CD8-positive, alpha-beta memory T cell (primary cell): ENCODE data around the gene SLC27A5. TPM values are rescaled to one million over a fixed set of nuclear protein-coding genes. Genes with fewer than 3 reads are reported as not detected.
A peak's percentile ranks its signal among the peaks of the same experiment; 100 is the strongest.

Source experiments
- CTCF ChIA-PET: fragments of 350-600 bp; sonication (Branson Sonifier 250); formaldehyde crosslinking; loops from one replicate; lab custom pipeline; 2021; ENCODE audit warnings: antibody characterized with exemption; lab: Charles Lee
- POLR2A ChIA-PET: fragments of 350-600 bp; sonication (Branson Sonifier 250); formaldehyde crosslinking; loops from one replicate; lab custom pipeline; 2021; ENCODE audit warnings: antibody characterized with exemption; lab: Charles Lee
- DNase-seq, 5 donors: peaks; one replicate each; pipeline versions ENCODE4 v3.0.0 to v3.0.0-alpha.2; 2020 to 2022; ENCODE audit warnings: mixed read lengths in 1 of 5
- H3K27ac ChIP-seq: one replicate; pipeline ENCODE4 v1.7.0; 2013; ENCODE audit warnings: low read depth, mild to moderate bottlenecking, low read length, moderate library complexity
- H3K27me3 ChIP-seq: 2 replicates; pipeline ENCODE4 v1.7.0; 2013; ENCODE audit warnings: low read length, mild to moderate bottlenecking; ENCODE audit not compliant: insufficient read depth, poor library complexity, severe bottlenecking
- H3K36me3 ChIP-seq: 2 replicates; pipeline ENCODE4 v1.7.0; 2013; ENCODE audit warnings: mild to moderate bottlenecking, low read length, moderate library complexity; ENCODE audit not compliant: insufficient read depth
- H3K4me1 ChIP-seq: 2 replicates; pipeline ENCODE4 v1.7.0; 2013; ENCODE audit warnings: mild to moderate bottlenecking, low read length, moderate library complexity; ENCODE audit not compliant: insufficient read depth
- H3K4me3 ChIP-seq: 2 replicates; pipeline ENCODE4 v1.7.0; 2013; ENCODE audit warnings: mild to moderate bottlenecking, low read length
- H3K9me3 ChIP-seq: 2 replicates; pipeline ENCODE4 v1.7.0; 2013; ENCODE audit warnings: mild to moderate bottlenecking, low read length
- H3K27ac Mint-ChIP-seq, 8 donors: one replicate each; pipeline ENCODE4 v1.8.0; 2020 to 2021; ENCODE audit warnings: mixed read lengths in 8 of 8, mild to moderate bottlenecking in 6 of 8, inconsistent platforms in 3 of 8, moderate library complexity in 3 of 8
- H3K27me3 Mint-ChIP-seq, 2 donors: one replicate each; pipeline ENCODE4 v1.8.0; 2020 to 2021; ENCODE audit warnings: mixed read lengths in 2 of 2, mild to moderate bottlenecking in 1 of 2, moderate library complexity in 1 of 2
- H3K36me3 Mint-ChIP-seq, 3 donors: one replicate each; pipeline ENCODE4 v1.8.0; 2020 to 2021; ENCODE audit warnings: mixed read lengths in 3 of 3, inconsistent platforms in 1 of 3, mild to moderate bottlenecking in 1 of 3
- H3K4me1 Mint-ChIP-seq, 3 donors: one replicate each; pipeline ENCODE4 v1.8.0; 2020 to 2021; ENCODE audit warnings: mixed read lengths in 3 of 3, inconsistent platforms in 1 of 3, mild to moderate bottlenecking in 1 of 3
- H3K4me3 Mint-ChIP-seq, 7 donors: one replicate each; pipeline ENCODE4 v1.8.0; 2020 to 2021; ENCODE audit warnings: mixed read lengths in 7 of 7, mild to moderate bottlenecking in 6 of 7, moderate library complexity in 4 of 7, inconsistent platforms in 2 of 7
- H3K9me3 Mint-ChIP-seq, 5 donors: one replicate each; pipeline ENCODE4 v1.8.0; 2020 to 2022; ENCODE audit warnings: mixed read lengths in 5 of 5, mild to moderate bottlenecking in 3 of 5, moderate library complexity in 2 of 5, inconsistent platforms in 1 of 5
- polyA plus RNA-seq: library from polyadenylated mRNA; unstranded; fragments of 300-500 nt; fragmentation: Illumina TruSeq; gene quantifications from one replicate; pipeline ENCODE4 v1.2.3, GENCODE V29; 2021
- total RNA-seq, 2 experiments: library from RNA; stranded (reverse); gene quantifications; one replicate each; pipeline ENCODE4 v1.2.3, GENCODE V29; 2021

The SLC27A5 gene
- 10 to 100 TPM; 16.1 to 19.1 TPM for total RNA-seq
- 25.9 TPM for polyA plus RNA-seq

GRCh38 chr19:58511353-58512208 is at the start of gene SLC27A5:
SLC27A5 (minus strand) TSS chr19:58511992; CDS start chr19:58511955, 37 bp downstream.
- Histone ChIP-seq H3K4me3 (no peak within 1 kb of the TSS), H3K27me3 (no peaks in the 10 kb centered on the region), H3K36me3 (peaks cover 6% of the 10 kb centered on the region), H3K4me1 (peaks cover 11% of the 10 kb centered on the region), H3K27ac (no peak within 1 kb of the TSS), H3K9me3 (no peaks in the 10 kb centered on the region)
- Mint-ChIP-seq H3K4me1 (peaks cover 13 to 25% (median 15%) of the 10 kb centered on the region in 3 donors), H3K27me3 (peaks cover 0 to 1% of the 10 kb centered on the region in 2 donors), H3K36me3 (peaks cover 4 to 15% (median 4%) of the 10 kb centered on the region in 3 donors), H3K4me3 (no peak within 1 kb of the TSS), H3K9me3 (peaks cover 4 to 12% (median 10%) of the 10 kb centered on the region in 5 donors), H3K27ac (peak within 1 kb of the TSS in 2 of 8 donors; percentile 47 to 84)
- DNase-seq, result no peak
- CTCF ChIA-PET, result no interaction called here
- POLR2A ChIA-PET, result no interaction called here

- Mint-ChIP-seq H3K4me1 (peaks cover 55 to 78% (median 60%) of the 10 kb centered on the region in 3 donors), H3K27me3 (no peaks in the 10 kb centered on the region), H3K36me3 (peaks cover 0 to 29% (median 3%) of the 10 kb centered on the region in 3 donors), H3K4me3 (peak overlapping the region; percentile 50 to 100 (median 89)), H3K27ac (peak overlapping the region in 5 of 8 donors; percentile 73 to 100 (median 98)), H3K9me3 (no peaks in the 10 kb centered on the region)
- Histone ChIP-seq H3K36me3 (peaks cover 12% of the 10 kb centered on the region), H3K27me3 (no peaks in the 10 kb centered on the region), H3K9me3 (no peaks in the 10 kb centered on the region), H3K27ac (no peak overlapping the region), H3K4me3 (no peak overlapping the region), H3K4me1 (peaks cover 53% of the 10 kb centered on the region)
- CTCF ChIA-PET, result interaction anchor here (1.0 to 2.6 kb wide), 4 partner anchors 9 to 47 kb away, joined by 3 to 12 read pairs (median 7); partner anchors contain the start of gene ZBTB45
- no peak for DNase-seq
- POLR2A ChIA-PET, result interaction anchor here (0.8 to 4.0 kb wide), 3 partner anchors 11 to 41 kb away, joined by 3 to 17 read pairs (median 6); partner anchors contain the start of genes TRIM28 and ZBTB45
Measured at GRCh38 chr19:58560921-58561320, 49.1 kb upstream of the SLC27A5 start.

- Histone ChIP-seq H3K4me1 (peaks cover 58% of the 10 kb centered on the region), H3K27me3 (no peaks in the 10 kb centered on the region), H3K27ac (peak overlapping the region; percentile 99), H3K4me3 (peak overlapping the region; percentile 100), H3K36me3 (peaks cover 12% of the 10 kb centered on the region), H3K9me3 (no peaks in the 10 kb centered on the region)
- H3K9me3 Mint-ChIP-seq, result no peaks in the 10 kb centered on the region
- ChIA-PET CTCF (interaction anchor here (1.2 to 2.5 kb wide), 2 partner anchors 9 to 40 kb away, joined by 3 to 10 read pairs; partner anchors contain the start of gene ZBTB45), POLR2A (interaction anchor here (0.8 to 4.0 kb wide), 3 partner anchors 12 to 40 kb away, joined by 3 to 17 read pairs (median 6); partner anchors contain the start of genes TRIM28 and ZBTB45)
- H3K4me3 Mint-ChIP-seq, result peak overlapping the region; percentile 93 to 100 (median 97)
- no peak for DNase-seq
- H3K27me3 Mint-ChIP-seq, result no peaks in the 10 kb centered on the region
- peaks cover 57 to 82% (median 63%) of the 10 kb centered on the region in 3 donors for H3K4me1 Mint-ChIP-seq
- peaks cover 0 to 35% (median 5%) of the 10 kb centered on the region in 3 donors for H3K36me3 Mint-ChIP-seq
- H3K27ac Mint-ChIP-seq, result peak overlapping the region; percentile 96 to 100 (median 98)
Measured at GRCh38 chr19:58560007-58560887, 48.5 kb upstream of the SLC27A5 start.

GRCh38 chr19:58559275-58560006 is 47.6 kb upstream of the SLC27A5 start:
- Mint-ChIP-seq H3K4me3 (peak overlapping the region; percentile 93 to 100 (median 97)), H3K36me3 (peaks cover 0 to 42% (median 6%) of the 10 kb centered on the region in 3 donors)

GRCh38 chr19:58558623-58559274 is 47.0 kb upstream of the SLC27A5 start:
- Mint-ChIP-seq H3K27ac (peak overlapping the region; percentile 96 to 100 (median 98)), H3K36me3 (peaks cover 0 to 49% (median 8%) of the 10 kb centered on the region in 3 donors), H3K4me3 (peak overlapping the region; percentile 93 to 100 (median 97)), H3K27me3 (no peaks in the 10 kb centered on the region), H3K9me3 (no peaks in the 10 kb centered on the region), H3K4me1 (peaks cover 65 to 87% (median 68%) of the 10 kb centered on the region in 3 donors)
- Histone ChIP-seq H3K9me3 (no peaks in the 10 kb centered on the region), H3K4me3 (peak overlapping the region; percentile 100), H3K4me1 (peaks cover 62% of the 10 kb centered on the region), H3K36me3 (peaks cover 12% of the 10 kb centered on the region), H3K27ac (peak overlapping the region; percentile 99), H3K27me3 (no peaks in the 10 kb centered on the region)
- ChIA-PET CTCF (interaction anchor here (1.2 kb wide), 1 partner anchor 39 kb away, joined by 5 read pairs; the partner anchor contains the start of gene ZBTB45), POLR2A (interaction anchor here (1.0 to 1.5 kb wide), 3 partner anchors 14 to 39 kb away, joined by 4 to 12 read pairs (median 7); partner anchors contain the start of genes MZF1, TRIM28 and ZBTB45)
- peak; percentile 100 for DNase-seq

More at GRCh38 chr19:58559275-58560006, 47.6 kb upstream of the SLC27A5 start:
- Histone ChIP-seq H3K4me3 (peak overlapping the region; percentile 100), H3K27me3 (no peaks in the 10 kb centered on the region), H3K27ac (peak overlapping the region; percentile 99), H3K36me3 (peaks cover 12% of the 10 kb centered on the region), H3K9me3 (no peaks in the 10 kb centered on the region), H3K4me1 (peaks cover 61% of the 10 kb centered on the region)
- peak overlapping the region; percentile 96 to 100 (median 98) for H3K27ac Mint-ChIP-seq
- peak in 3 of 5 donors; percentile 46 to 69 (median 47) for DNase-seq
- POLR2A ChIA-PET, result interaction anchor here (1.4 to 4.0 kb wide), 2 partner anchors 15 to 16 kb away, joined by 7 to 17 read pairs; partner anchors contain the start of gene TRIM28
- H3K9me3 Mint-ChIP-seq, result no peaks in the 10 kb centered on the region
- no peaks in the 10 kb centered on the region for H3K27me3 Mint-ChIP-seq
- CTCF ChIA-PET, result no interaction called here
- H3K4me1 Mint-ChIP-seq, result peaks cover 61 to 87% (median 68%) of the 10 kb centered on the region in 3 donors

DNA sequence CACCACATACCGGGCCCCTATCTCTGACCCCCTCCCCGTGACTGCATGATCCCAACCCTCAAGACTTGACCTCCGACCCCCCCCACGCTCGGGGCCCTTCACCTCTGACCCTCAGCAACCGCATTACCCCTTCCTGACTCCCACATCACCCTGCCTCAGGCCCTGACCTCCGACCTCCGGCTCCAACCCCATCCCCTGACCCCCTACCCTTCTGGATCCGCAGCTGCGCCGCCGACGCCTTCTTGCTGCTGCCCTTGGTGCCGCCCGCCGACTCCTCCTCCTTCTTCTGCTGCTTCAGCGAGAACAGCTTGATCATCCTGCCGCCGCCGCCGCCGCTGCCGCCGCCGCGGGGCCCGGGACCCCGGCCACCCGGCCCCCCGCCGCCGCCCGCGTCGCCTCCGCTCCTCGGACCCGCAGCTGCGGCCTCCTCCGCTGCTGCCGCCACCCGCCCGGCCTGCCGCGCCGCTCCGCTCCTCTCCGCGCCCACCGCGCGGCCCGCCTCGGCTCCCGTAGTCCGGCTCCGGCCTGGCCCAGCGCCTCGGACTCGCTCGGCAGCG is 46.4 kb upstream of the SLC27A5 start, which contains the start of gene UBE2M:
UBE2M (minus strand) TSS at position 546 of the 557 bp plus-strand sequence; CDS start at position 316, 230 bp downstream.
- Histone ChIP-seq H3K36me3 (peaks cover 12% of the 10 kb centered on the region), H3K27me3 (no peaks in the 10 kb centered on the region), H3K4me3 (peak within 1 kb of the TSS; percentile 100), H3K4me1 (peaks cover 60% of the 10 kb centered on the region), H3K27ac (peak within 1 kb of the TSS; percentile 99), H3K9me3 (no peaks in the 10 kb centered on the region)
- ChIA-PET POLR2A (interaction anchor here (1.0 to 1.5 kb wide), 3 partner anchors 14 to 39 kb away, joined by 4 to 12 read pairs (median 7); partner anchors contain the start of genes MZF1, TRIM28 and ZBTB45), CTCF (interaction anchor here (1.2 kb wide), 1 partner anchor 38 kb away, joined by 5 read pairs; the partner anchor contains the start of gene ZBTB45)
- Mint-ChIP-seq H3K27ac (peak within 1 kb of the TSS; percentile 96 to 100 (median 98)), H3K4me3 (peak within 1 kb of the TSS; percentile 93 to 100 (median 97)), H3K4me1 (peaks cover 62 to 85% (median 66%) of the 10 kb centered on the region in 3 donors), H3K9me3 (no peaks in the 10 kb centered on the region), H3K27me3 (no peaks in the 10 kb centered on the region), H3K36me3 (peaks cover 0 to 53% (median 11%) of the 10 kb centered on the region in 3 donors)
- DNase-seq, result peak in 3 of 5 donors; percentile 51 to 81 (median 56)
